Activated CD4-positive, CD25-positive, alpha-beta regulatory T cell treated with anti-CD3 and anti-CD28 coated beads, Interleukin-2, amount 50 U/mL, for 72 hours (primary cell): ENCODE results near the gene MBD6.

Source experiments
- DNase-seq: peaks from one replicate; pipeline ENCODE4 v3.0.0; 2021

Gene MBD6

GRCh38 chr12:57522011-57522886 is at the start of gene MBD6:
Gene MBD6, plus strand, starts transcription at chr12:57522824. Its CDS starts 1,480 bp downstream, at chr12:57524304.
- peak; percentile 91 for DNase-seq

GRCh38 chr12:57473392-57473791 is 49.2 kb upstream of the MBD6 start:
- DNase-seq: no peak

- DNase-seq: no peak
Measured at GRCh38 chr12:57473886-57474285, 48.7 kb upstream of the MBD6 start.

GRCh38 chr12:57474430-57474829 is 48.2 kb upstream of the MBD6 start:
- no peak for DNase-seq

- DNase-seq: no peak
Measured at GRCh38 chr12:57474862-57475261, 47.8 kb upstream of the MBD6 start.

- no peak for DNase-seq
Measured at GRCh38 chr12:57475271-57476161, 47.1 kb upstream of the MBD6 start.

- peak; percentile 63 for DNase-seq
Measured at GRCh38 chr12:57476162-57476992, 46.2 kb upstream of the MBD6 start.

GRCh38 chr12:57476993-57477709 is 45.5 kb upstream of the MBD6 start:
- no peak for DNase-seq

- DNase-seq: peak; percentile 60
Measured at GRCh38 chr12:57477710-57478681, 44.6 kb upstream of the MBD6 start.

- no peak for DNase-seq
Measured at GRCh38 chr12:57479043-57479375, 43.6 kb upstream of the MBD6 start.

- DNase-seq: no peak
Measured at GRCh38 chr12:57479376-57480115, 43.1 kb upstream of the MBD6 start, which contains the start of gene ARHGAP9. Gene ARHGAP9, minus strand, starts transcription at chr12:57479866. Its CDS starts 460 bp downstream, at chr12:57479406.

GRCh38 chr12:57481671-57482070 is 41.0 kb upstream of the MBD6 start:
- DNase-seq: no peak

GRCh38 chr12:57483466-57483865 is 39.2 kb upstream of the MBD6 start:
- DNase-seq: no peak

- DNase-seq: no peak
Measured at GRCh38 chr12:57485695-57486094, 36.9 kb upstream of the MBD6 start.

- DNase-seq: no peak
Measured at GRCh38 chr12:57487055-57487596, 35.5 kb upstream of the MBD6 start.

GRCh38 chr12:57487597-57488401 is 34.8 kb upstream of the MBD6 start, which contains the start of gene MARS1:
Gene MARS1, plus strand, starts transcription at chr12:57488068. Its CDS starts 23 bp downstream, at chr12:57488091.
- peak; percentile 84 for DNase-seq

- no peak for DNase-seq
Measured at GRCh38 chr12:57488402-57489156, 34.0 kb upstream of the MBD6 start.

- no peak for DNase-seq
Measured at GRCh38 chr12:57489157-57489641, 33.4 kb upstream of the MBD6 start.
